NCI-H2227 (cell line): ENCODE measurements around the gene GALNT1.

Source experiments
- DNase-seq: peaks from one replicate; lab custom pipeline; 2025; ENCODE audit not compliant: unreplicated experiment; lab: John Stamatoyannopoulos, UW

The GALNT1 gene

GRCh38 chr18:35616664-35617423, 35.3 kb downstream of the GALNT1 start:
- no peak for DNase-seq

GRCh38 chr18:35617865-35618264, 36.3 kb downstream of the GALNT1 start:
- no peak for DNase-seq

GRCh38 chr18:35618289-35618688, 36.7 kb downstream of the GALNT1 start:
- no peak for DNase-seq

GRCh38 chr18:35618696-35619095, 37.2 kb downstream of the GALNT1 start:
- peak; percentile 12 for DNase-seq

GRCh38 chr18:35619464-35619863, 37.9 kb downstream of the GALNT1 start:
- no peak for DNase-seq

GRCh38 chr18:35619941-35620340, 38.4 kb downstream of the GALNT1 start:
- DNase-seq = no peak

GRCh38 chr18:35620765-35621164, 39.2 kb downstream of the GALNT1 start:
- DNase-seq = no peak

GRCh38 chr18:35623255-35623654, 41.7 kb downstream of the GALNT1 start:
- DNase-seq = no peak

- DNase-seq = no peak
Observed at GRCh38 chr18:35624146-35624545, 42.6 kb downstream of the GALNT1 start.

GRCh38 chr18:35625232-35625631, 43.7 kb downstream of the GALNT1 start:
- no peak for DNase-seq

- DNase-seq = no peak
Observed at GRCh38 chr18:35633761-35634160, 52.2 kb downstream of the GALNT1 start.

GRCh38 chr18:35634323-35634722, 52.8 kb downstream of the GALNT1 start:
- no peak for DNase-seq

- no peak for DNase-seq
Observed at GRCh38 chr18:35635170-35635569, 53.6 kb downstream of the GALNT1 start.

- no peak for DNase-seq
Observed at GRCh38 chr18:35637227-35637626, 55.7 kb downstream of the GALNT1 start.

- no peak for DNase-seq
Observed at GRCh38 chr18:35639296-35639695, 57.8 kb downstream of the GALNT1 start.

GRCh38 chr18:35641467-35641866, 59.9 kb downstream of the GALNT1 start:
- DNase-seq = no peak

- no peak for DNase-seq
Observed at GRCh38 chr18:35641916-35642315, 60.4 kb downstream of the GALNT1 start.

GRCh38 chr18:35642802-35643201, 61.3 kb downstream of the GALNT1 start:
- no peak for DNase-seq

GRCh38 chr18:35646449-35646848, 64.9 kb downstream of the GALNT1 start:
- DNase-seq = no peak

GRCh38 chr18:35653392-35654135, 72.0 kb downstream of the GALNT1 start:
- DNase-seq = no peak

- no peak for DNase-seq
Observed at GRCh38 chr18:35658112-35658511, 76.6 kb downstream of the GALNT1 start.

- no peak for DNase-seq
Observed at GRCh38 chr18:35661483-35662146, 80.1 kb downstream of the GALNT1 start.
